BJ (cell line): ENCODE data around the gene ZNF584. TPM values are rescaled to one million over a fixed set of nuclear protein-coding genes. Genes with fewer than 3 reads are reported as not detected.

Experiments
- CTCF ChIA-PET: fragments of 350-600 bp; formaldehyde crosslinking; extraction: SDS; loops from one replicate; lab custom pipeline; 2021; ENCODE audit warnings: antibody characterized with exemption, inconsistent platforms; lab: Yijun Ruan, JAX
- POLR2A ChIA-PET: fragments of 300-600 bp; sonication (Branson Sonifier 250); formaldehyde crosslinking; extraction: SDS; loops from one replicate; lab custom pipeline; 2021; ENCODE audit warnings: antibody characterized with exemption; lab: Charles Lee
- DNase-seq: peaks from one replicate; pipeline ENCODE4 v3.0.0-alpha.2; 2011; ENCODE audit warnings: low read depth
- H3K27me3 ChIP-seq: 2 replicates; pipeline ENCODE4 v1.6.0; 2011; ENCODE audit warnings: low read length; ENCODE audit not compliant: control insufficient read depth, insufficient read depth
- H3K36me3 ChIP-seq: 2 replicates; pipeline ENCODE4 v1.5.1; 2011; ENCODE audit warnings: low read length; ENCODE audit not compliant: control insufficient read depth, insufficient read depth
- H3K4me3 ChIP-seq: 2 replicates; pipeline ENCODE4 v1.5.1; 2011; ENCODE audit warnings: low read depth, mild to moderate bottlenecking, control low read depth, low read length
- CTCF ChIP-seq: IDR thresholded peaks from 2 replicates; pipeline ENCODE4 v1.5.1; 2011; ENCODE audit warnings: low read depth, mild to moderate bottlenecking, control low read depth, inconsistent platforms, low read length, moderate library complexity; ENCODE audit not compliant: insufficient read depth
- polyA plus RNA-seq: library from polyadenylated mRNA; depleted of rRNA; stranded (reverse); fragments of >200 nt; gene quantifications from 2 replicates; pipeline ENCODE4 v1.2.3, GENCODE V29; 2011

The ZNF584 gene
- polyA plus RNA-seq, 1 experiment = 10.0 TPM

- DNase-seq = no peak
- ChIA-PET CTCF (no interaction called here), POLR2A (no interaction called here)
- H3K27me3 ChIP-seq = no peaks in the 10 kb centered on the region
- H3K36me3 ChIP-seq = peaks cover 16% of the 10 kb centered on the region
- no peak for TF ChIP-seq CTCF
- H3K4me3 ChIP-seq = no peak overlapping the region
These were observed 10.9 kb upstream of the ZNF584 start for GRCh38 chr19:58397533-58398037.

DNA sequence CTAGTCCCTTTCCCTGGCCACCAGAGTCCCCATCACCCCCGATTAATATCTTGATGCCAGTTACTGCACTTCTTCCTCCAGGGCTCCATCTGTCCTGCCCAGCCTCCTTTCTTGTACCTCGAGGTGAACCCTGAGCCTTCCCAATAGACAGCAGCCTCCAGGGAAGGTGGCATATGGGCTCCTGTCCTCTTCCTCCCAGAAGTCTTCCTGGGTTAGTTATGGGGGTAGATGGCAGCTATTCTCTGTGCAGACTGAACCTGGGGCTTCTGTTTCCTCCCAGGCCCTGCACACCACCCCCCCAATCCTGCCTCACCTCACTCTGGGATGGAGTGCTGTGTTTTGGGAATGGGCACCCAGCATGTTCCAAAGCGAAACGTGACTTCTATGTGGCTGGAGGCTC is 10.4 kb upstream of the ZNF584 start:
- no peak for TF ChIP-seq CTCF
- ChIA-PET POLR2A (no interaction called here), CTCF (no interaction called here)
- no peak for DNase-seq
- peaks cover 12% of the 10 kb centered on the region for H3K36me3 ChIP-seq
- H3K27me3 ChIP-seq = no peaks in the 10 kb centered on the region
- H3K4me3 ChIP-seq = no peak overlapping the region

GRCh38 chr19:58398545-58398944 is 9.9 kb upstream of the ZNF584 start:
- TF ChIP-seq CTCF = no peak
- H3K4me3 ChIP-seq = no peak overlapping the region
- CTCF ChIA-PET = no interaction called here
- DNase-seq = no peak
- POLR2A ChIA-PET = no interaction called here
- peaks cover 9% of the 10 kb centered on the region for H3K36me3 ChIP-seq
- H3K27me3 ChIP-seq = no peaks in the 10 kb centered on the region

- ChIA-PET POLR2A (no interaction called here), CTCF (no interaction called here)
- DNase-seq = no peak
- no peak for TF ChIP-seq CTCF
- no peaks in the 10 kb centered on the region for H3K27me3 ChIP-seq
- H3K4me3 ChIP-seq = no peak overlapping the region
- H3K36me3 ChIP-seq = peaks cover 2% of the 10 kb centered on the region
These were observed 8.5 kb upstream of the ZNF584 start for GRCh38 chr19:58399903-58400302.

DNA sequence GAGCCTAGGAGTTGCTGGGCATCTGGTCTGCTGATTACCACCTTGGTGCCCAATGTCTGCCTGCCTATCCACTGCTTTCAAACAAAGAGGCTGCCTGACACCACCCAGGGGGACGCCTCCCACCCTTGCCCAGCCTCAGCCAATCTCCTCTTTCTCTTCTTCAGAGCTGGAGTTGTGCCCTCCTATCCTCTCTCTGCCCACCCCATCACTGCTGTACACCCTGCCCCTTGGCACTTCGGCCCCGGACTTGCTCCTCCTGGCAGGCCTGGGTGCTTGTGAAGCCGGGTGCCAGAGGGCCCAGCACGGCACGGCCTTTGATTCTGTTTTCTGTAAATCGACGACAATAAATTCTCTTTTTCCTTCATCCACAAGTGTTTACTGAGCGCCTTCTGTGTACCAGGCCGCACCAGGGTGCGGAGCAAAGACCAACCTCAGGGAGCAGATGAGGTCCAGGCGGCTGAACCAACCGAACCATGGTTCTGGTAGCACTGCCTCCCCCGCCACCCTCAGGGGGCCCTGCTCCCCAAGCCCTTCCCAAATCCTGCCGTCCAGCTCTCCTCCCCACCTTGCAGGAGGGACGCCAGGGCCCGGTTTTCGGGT is 8.0 kb upstream of the ZNF584 start:
- no peaks in the 10 kb centered on the region for H3K36me3 ChIP-seq
- DNase-seq = no peak
- peak overlapping the region; percentile 50 for H3K4me3 ChIP-seq
- POLR2A ChIA-PET = no interaction called here
- CTCF ChIA-PET = no interaction called here
- H3K27me3 ChIP-seq = no peaks in the 10 kb centered on the region
- TF ChIP-seq CTCF = no peak
